ENCODE measurements around the gene PHF23. TPM values are rescaled to one million over a fixed set of nuclear protein-coding genes. Genes with fewer than 3 reads are reported as not detected.

The PHF23 gene
- total and polyA plus RNA-seq, 11 donors = 13.7 to 36.7 (median 23.0) TPM

- no peaks in the 10 kb centered on the region for H3K27me3 ChIP-seq
- peaks cover 6 to 91% (median 57%) of the 10 kb centered on the region in 12 donors for H3K4me1 ChIP-seq
- H3K4me3 ChIP-seq = peak overlapping the region; percentile 69 to 100 (median 96)
- DNase-seq (no peak), ATAC-seq (no peak)
- no peaks in the 10 kb centered on the region for H3K9me3 ChIP-seq
- H3K36me3 ChIP-seq = peaks cover 0 to 37% (median 34%) of the 10 kb centered on the region in 9 donors
- TF ChIP-seq, protein P1, sequence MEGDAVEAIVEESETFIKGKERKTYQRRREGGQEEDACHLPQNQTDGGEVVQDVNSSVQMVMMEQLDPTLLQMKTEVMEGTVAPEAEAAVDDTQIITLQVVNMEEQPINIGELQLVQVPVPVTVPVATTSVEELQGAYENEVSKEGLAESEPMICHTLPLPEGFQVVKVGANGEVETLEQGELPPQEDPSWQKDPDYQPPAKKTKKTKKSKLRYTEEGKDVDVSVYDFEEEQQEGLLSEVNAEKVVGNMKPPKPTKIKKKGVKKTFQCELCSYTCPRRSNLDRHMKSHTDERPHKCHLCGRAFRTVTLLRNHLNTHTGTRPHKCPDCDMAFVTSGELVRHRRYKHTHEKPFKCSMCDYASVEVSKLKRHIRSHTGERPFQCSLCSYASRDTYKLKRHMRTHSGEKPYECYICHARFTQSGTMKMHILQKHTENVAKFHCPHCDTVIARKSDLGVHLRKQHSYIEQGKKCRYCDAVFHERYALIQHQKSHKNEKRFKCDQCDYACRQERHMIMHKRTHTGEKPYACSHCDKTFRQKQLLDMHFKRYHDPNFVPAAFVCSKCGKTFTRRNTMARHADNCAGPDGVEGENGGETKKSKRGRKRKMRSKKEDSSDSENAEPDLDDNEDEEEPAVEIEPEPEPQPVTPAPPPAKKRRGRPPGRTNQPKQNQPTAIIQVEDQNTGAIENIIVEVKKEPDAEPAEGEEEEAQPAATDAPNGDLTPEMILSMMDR (IDR thresholded peaks at IDR 0.05) = no peak
- no peak for TF ChIP-seq POLR2A (IDR thresholded peaks at IDR 0.05)
- peak overlapping the region; percentile 95 to 100 (median 98) for H3K27ac ChIP-seq
- intact Hi-C loops (cut with DNase I) = loop anchor here in 1 of 10 donors (5.0 kb wide), 1 partner anchor 88 kb away; the partner anchor contains the start of gene EIF5A
- 19 to 22% (median 20%) methylated on average over 12 of the region's 12 CpGs for WGBS, 4 donors
Observed at GRCh38 chr17:7219229-7219811, 19.9 kb downstream of the PHF23 start.

GRCh38 chr17:7218758-7219157 is 20.5 kb downstream of the PHF23 start:
- H3K4me1 ChIP-seq = peaks cover 6 to 90% (median 59%) of the 10 kb centered on the region in 12 donors
- DNase-seq (no peak), ATAC-seq (no peak)
- H3K4me3 ChIP-seq = no peak overlapping the region
- H3K9me3 ChIP-seq = no peaks in the 10 kb centered on the region
- peaks cover 0 to 32% (median 29%) of the 10 kb centered on the region in 9 donors for H3K36me3 ChIP-seq
- peak overlapping the region in 9 of 12 donors; percentile 83 to 100 (median 99) for H3K27ac ChIP-seq
- H3K27me3 ChIP-seq = no peaks in the 10 kb centered on the region
- intact Hi-C loops (cut with DNase I) = loop anchor here in 1 of 10 donors (5.0 kb wide), 1 partner anchor 89 kb away; the partner anchor contains the start of gene EIF5A
- TF ChIP-seq POLR2A (IDR thresholded peaks at IDR 0.05) = no peak
- TF ChIP-seq, protein P1 (IDR thresholded peaks at IDR 0.05) = no peak
- WGBS, 4 donors = 64 to 81% (median 73%) methylated on average over 6 of the region's 6 CpGs

- H3K27ac ChIP-seq = peak overlapping the region; percentile 16 to 99 (median 70)
Observed at GRCh38 chr17:7218166-7218565, 21.1 kb downstream of the PHF23 start.

More at GRCh38 chr17:7218166-7218565, 21.1 kb downstream of the PHF23 start:
- TF ChIP-seq, protein P1 (IDR thresholded peaks at IDR 0.05) = no peak
- TF ChIP-seq POLR2A (IDR thresholded peaks at IDR 0.05) = no peak
- Histone ChIP-seq H3K9me3 (no peaks in the 10 kb centered on the region), H3K27me3 (no peaks in the 10 kb centered on the region), H3K4me1 (peaks cover 6 to 86% (median 60%) of the 10 kb centered on the region in 12 donors), H3K4me3 (peak overlapping the region in 9 of 12 donors; percentile 45 to 77 (median 56)), H3K36me3 (peaks cover 0 to 26% (median 23%) of the 10 kb centered on the region in 9 donors)
- WGBS, 4 donors = 52 to 64% (median 60%) methylated on average over 4 to 6 of the region's 6 CpGs
- intact Hi-C loops (cut with DNase I) = loop anchor here in 1 of 10 donors (5.0 kb wide), 1 partner anchor 89 kb away; the partner anchor contains the start of gene EIF5A
- ATAC-seq (no peak), DNase-seq (peak in 2 of 5 donors; percentile 50 to 54)
